Fibroblast of villous mesenchyme (primary cell): ENCODE results near the gene GATD1. TPM values are rescaled to one million over a fixed set of nuclear protein-coding genes. Genes with fewer than 3 reads are reported as not detected.

Source experiments
- DNase-seq: peaks from one replicate; pipeline ENCODE4 v3.0.0-alpha.2; 2010; ENCODE audit warnings: low read depth
- H3K4me3 ChIP-seq: 2 replicates; pipeline ENCODE4 v1.5.1; 2011; ENCODE audit warnings: low read depth, mild to moderate bottlenecking, low read length
- CTCF ChIP-seq: IDR thresholded peaks from 2 replicates; pipeline ENCODE4 v1.5.1; 2012; ENCODE audit warnings: low read depth, mild to moderate bottlenecking, low read length; ENCODE audit not compliant: insufficient read depth
- total RNA-seq: library from RNA; depleted of rRNA; stranded (reverse); fragments of >200 nt; gene quantifications from 2 replicates; pipeline ENCODE4 v1.2.3, GENCODE V29; 2012

GATD1 gene
- total RNA-seq, 1 donor = 26.3 TPM

GRCh38 chr11:765802-766091, 11.5 kb downstream of the GATD1 start:
- DNase-seq = no peak
- no peak overlapping the region for H3K4me3 ChIP-seq
- no peak for TF ChIP-seq CTCF

- peak; percentile 47 for DNase-seq
- no peak overlapping the region for H3K4me3 ChIP-seq
- TF ChIP-seq CTCF = peak; percentile 47
These were observed 12.1 kb downstream of the GATD1 start for GRCh38 chr11:765025-765801.

- no peak overlapping the region for H3K4me3 ChIP-seq
- TF ChIP-seq CTCF = no peak
- no peak for DNase-seq
These were observed 12.8 kb downstream of the GATD1 start for GRCh38 chr11:764322-765024.

- DNase-seq = no peak
- TF ChIP-seq CTCF = no peak
- H3K4me3 ChIP-seq = no peak overlapping the region
These were observed 13.6 kb downstream of the GATD1 start for GRCh38 chr11:763549-764321.

GRCh38 chr11:763073-763463, 14.2 kb downstream of the GATD1 start:
- H3K4me3 ChIP-seq = no peak overlapping the region
- no peak for DNase-seq
- no peak for TF ChIP-seq CTCF

- peak; percentile 75 for DNase-seq
- peak; percentile 31 for TF ChIP-seq CTCF
- H3K4me3 ChIP-seq = no peak overlapping the region
These were observed 14.7 kb downstream of the GATD1 start for GRCh38 chr11:762421-763072.
